Stimulated activated CD4-positive, alpha-beta T cell treated with anti-CD3 and anti-CD28 coated beads, TNF-alpha, amount 100 ng/mL, for 4 hours (primary cell): Measurements from ENCODE around the gene GABRB3.

Experiments
- DNase-seq, 3 experiments: peaks; one replicate each; pipeline ENCODE4 v3.0.0-alpha.2; 2020; ENCODE audit warnings: low read depth in 3 of 3

Gene GABRB3

DNA sequence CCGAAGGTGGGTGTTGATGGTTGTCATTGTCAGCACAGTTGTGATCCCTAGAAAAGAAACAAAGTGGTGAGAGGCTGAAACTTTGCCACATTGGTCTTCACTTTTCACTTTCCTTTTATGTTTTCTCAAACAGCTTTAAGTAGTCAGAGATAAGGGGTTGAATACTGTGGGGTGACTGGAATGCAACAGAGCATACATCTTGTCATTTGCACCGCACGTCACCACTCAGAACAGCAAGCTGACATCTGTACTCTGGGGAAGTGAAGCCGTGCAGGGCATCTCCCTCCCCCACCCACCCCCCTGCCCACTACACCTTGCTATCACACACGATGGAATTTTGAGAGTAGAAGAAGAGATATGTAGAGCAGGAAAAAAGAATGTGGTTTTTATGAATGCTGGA lies 211.7 kb downstream of the GABRB3 start:
- DNase-seq: no peak

DNA sequence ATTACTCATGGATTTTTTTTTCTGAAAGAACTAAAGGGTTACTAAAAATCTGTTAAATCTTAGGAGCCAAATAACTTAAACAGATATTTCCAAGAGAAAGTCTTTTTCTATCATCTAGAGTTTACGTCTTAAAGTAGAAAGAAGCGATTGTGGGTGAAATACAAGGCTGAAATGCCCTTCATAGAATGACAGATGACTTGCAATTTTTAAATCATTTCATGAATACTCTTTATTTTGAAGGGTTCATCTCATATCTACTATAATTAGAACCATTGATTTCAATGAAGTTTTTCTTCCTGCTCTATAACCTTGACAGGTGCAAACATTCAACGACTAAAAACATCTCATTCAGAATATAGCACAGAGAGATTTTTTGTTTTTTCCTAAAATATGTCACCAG lies 217.0 kb downstream of the GABRB3 start:
- no peak for DNase-seq

DNA sequence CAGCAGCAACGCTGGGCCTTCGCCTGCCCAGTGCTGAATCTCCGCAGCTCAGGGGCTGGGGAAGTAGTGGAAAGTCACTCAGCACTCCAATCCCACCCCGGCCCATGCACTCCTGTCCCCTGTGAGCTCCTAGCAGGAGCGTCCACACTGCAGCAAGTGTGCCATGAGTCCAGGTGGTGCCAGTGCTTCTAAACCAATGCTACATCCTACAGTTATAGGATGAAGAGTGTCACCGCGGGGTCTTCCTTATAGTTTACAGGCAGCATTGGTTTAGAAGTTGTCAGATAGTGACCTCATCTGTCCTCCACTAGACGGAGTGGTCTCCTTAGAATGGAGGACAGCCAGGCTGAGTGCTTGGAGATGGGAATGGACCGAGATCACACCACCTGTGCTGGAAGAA lies 221.4 kb downstream of the GABRB3 start:
- no peak for DNase-seq

DNA sequence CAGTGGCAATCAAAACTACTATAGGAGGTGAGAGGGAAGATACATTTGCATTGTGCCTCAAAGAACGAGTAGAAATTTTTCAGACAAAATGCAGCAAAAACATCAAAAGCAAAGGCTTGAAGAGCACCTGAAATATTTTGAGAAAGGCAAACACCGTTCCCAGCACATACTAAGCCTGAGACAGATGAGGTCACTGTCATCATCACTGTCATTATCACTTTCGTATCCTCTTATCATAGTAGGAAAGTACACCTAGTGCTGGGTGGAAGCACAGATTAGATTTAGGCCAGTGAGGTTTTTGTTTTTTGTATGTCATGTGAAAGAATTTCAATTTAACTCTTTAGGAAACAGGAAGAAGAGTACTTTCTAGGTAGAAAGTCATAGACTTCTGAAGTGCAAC lies 222.0 kb downstream of the GABRB3 start:
- DNase-seq: no peak

DNA sequence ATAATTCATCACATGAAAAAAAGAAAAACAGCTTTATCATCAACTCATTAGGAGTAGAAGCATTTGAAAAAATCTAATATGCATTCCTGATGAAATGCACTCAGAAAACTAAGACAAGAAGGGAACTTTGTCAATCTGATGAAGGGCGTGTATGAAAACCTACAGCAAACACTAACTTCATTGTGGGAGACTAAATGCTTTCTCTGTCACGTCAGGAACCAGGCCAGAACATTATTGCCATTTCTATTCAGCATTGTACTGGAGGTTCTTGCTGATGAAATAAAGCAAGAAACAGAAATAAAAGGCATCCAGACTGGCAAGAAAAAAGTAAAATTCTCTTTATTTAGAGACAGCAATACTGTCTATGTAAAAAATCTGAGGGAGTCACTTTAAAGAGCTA lies 235.2 kb downstream of the GABRB3 start:
- no peak for DNase-seq

DNA sequence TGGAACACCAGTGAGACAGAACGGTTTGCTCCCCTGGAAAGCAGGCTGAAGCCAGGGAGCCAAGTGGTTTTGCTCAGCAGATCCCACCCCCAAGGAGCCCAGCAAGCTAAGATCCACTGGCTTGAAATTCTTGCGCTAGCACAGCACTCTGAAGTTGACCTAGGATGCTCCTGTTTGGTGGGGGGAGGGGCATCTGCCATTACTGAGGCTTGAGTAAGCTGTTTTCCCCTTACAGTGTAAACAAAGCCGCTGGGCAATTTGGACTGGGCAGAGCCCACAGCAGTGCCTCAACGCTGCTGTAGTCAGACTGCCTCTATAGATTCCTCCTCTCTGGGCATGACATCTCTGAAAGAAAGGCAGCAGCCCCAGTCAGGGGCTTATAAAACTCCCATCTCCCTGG lies 241.4 kb downstream of the GABRB3 start:
- DNase-seq: no peak

DNA sequence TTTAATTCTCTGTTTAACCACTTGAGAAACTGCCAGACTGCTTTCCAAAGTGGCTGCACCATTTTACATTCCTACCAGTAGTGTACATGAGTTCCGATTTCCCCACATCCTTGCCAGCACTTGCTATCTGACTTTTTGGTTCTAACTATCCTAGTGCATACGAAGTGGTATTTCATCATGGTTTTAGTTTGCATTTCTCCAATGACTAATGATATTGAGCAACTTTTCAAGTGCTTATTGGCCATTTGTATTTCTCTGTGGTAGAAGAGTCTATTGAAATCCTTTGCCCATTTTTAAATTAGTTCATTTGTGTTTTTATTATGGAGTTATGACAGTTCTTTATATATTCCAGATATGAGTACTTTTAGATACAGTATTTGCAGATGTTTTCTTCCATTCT lies 247.8 kb downstream of the GABRB3 start:
- no peak for DNase-seq

DNA sequence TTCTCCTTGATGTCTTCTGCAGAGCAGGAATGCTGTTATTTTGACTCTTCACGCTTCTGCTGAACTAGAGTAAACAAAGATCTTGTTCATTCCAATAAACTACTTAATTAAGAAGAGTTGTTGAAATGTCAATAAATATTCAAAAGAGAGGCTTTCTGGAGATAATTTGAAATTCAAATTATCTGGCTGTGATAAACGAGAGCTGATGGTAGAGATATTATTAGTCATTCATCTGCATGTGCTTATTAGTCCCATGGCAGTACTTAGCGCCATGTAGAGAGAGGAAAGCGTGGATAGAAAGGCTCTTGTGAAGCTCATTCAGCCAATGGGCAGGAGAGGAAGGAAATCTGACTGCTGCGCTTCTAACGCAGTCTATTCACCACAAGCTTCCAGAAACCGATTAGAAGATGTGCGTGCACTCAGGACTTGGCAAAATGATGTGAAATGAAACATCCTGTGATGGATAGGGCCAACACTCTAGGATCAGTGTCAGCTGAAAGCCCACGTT lies 251.1 kb downstream of the GABRB3 start:
- no peak for DNase-seq

DNA sequence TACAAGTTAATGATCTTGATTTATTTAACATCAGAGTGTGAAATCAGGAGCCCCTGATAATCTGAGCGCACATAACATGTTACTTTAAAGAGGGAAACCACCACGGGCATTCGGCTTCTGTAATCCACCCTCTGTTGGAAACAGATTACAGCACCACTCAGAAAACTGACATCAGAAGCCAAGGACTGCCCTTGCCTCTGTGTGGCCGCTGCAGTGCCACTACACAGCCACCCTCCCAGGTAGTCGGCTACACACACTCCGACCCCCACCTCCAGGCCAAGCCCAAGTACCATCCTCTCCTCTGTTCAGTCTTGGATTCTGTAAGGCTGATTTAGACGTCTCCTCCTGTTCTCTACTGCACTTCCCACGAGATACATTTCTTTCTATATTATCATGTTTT lies 251.7 kb downstream of the GABRB3 start:
- DNase-seq: no peak

DNA sequence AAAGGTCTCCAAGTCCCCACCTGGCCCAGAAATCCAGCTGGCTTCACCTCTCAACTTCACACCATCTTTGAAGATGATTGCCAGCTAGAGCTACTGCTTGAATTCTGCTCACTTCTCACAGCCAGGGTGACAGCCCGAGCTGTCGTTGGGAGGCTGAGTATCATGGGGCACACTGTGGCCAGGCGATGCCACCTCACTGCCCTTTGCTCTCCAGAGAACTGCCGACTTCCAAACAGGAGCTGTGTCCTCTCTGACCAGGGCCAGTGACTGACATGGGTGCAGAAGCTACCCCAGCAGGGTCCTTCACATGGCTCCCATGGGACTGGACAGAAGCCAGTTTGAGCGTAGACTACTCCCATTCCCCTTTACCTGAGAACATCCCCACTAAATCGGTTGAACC lies 254.0 kb downstream of the GABRB3 start:
- DNase-seq: no peak

DNA sequence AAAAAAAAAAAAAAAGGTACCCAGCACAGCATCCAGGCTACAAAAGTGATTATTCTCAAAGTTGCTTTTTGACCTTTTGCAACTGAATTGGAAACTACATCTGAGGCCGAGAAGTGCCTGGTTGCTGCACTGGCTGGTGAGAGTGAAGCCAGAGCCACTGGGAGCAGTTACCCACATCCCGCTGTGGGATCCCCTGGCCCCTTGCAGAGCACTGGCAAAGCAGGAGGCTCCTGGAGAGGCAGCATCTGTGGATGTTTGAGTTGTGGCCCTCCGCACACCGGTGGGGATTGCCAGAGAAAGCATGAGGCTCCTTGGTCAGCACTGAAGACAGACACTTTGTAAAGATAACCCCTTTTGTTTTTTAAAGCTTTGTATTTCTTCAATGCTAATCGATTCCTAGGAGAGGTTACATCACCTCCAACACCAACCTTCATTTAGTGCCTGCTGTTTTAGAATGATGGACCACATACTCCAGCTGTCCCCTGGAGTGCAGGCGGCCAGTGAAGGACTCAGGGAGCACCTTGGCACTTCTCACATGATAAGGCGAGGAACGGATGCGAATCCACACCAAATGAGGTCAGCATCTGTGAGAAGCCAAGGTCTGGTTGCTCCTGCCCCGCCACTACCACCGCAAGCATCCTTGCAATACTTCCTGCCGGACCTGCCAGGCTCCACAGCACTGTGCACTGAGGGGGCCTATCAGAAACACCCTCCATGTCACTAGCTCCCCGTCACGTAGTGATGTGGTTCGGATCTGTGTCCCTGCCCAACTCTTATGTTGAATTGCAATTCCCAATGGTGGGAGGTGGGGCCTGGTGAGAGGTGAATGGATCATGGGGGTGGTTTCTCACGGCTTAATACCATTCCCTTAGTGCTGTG lies 256.5 kb downstream of the GABRB3 start:
- no peak for DNase-seq

DNA sequence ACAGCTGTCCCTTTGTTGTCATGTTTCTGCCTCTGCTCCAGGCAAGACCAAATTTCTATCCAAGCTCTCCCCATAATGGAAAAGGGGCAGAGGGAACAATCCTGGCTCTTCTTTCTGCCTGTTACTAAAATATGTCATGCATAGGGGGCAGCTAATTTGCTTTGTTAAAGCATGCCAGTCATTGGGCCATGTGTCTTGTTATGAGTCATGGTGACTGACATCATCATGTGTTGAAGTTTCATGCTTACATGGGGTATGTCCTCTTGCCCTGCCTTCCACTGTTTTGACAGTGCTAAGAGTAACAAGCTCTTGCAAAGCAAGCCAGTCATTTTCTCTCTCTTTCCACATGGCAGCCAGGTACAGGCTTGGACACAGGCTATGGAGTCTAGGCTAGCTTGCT lies 268.9 kb downstream of the GABRB3 start:
- DNase-seq: no peak
